Fibroblast of upper back skin (primary cell): Measurements from ENCODE around the gene IL1R2.
"Not testable (repeated sequence)": the region's sequence is repeated elsewhere in the genome, so short reads cannot be mapped to it uniquely, and the experiment has no call there.

Source experiments
- DNase-seq: peaks from one replicate; pipeline ENCODE4 v3.0.0-alpha.2; 2013

IL1R2 gene

GRCh38 chr2:102000813-102001766 is 9.3 kb downstream of the IL1R2 start:
- DNase-seq, result no peak

DNA sequence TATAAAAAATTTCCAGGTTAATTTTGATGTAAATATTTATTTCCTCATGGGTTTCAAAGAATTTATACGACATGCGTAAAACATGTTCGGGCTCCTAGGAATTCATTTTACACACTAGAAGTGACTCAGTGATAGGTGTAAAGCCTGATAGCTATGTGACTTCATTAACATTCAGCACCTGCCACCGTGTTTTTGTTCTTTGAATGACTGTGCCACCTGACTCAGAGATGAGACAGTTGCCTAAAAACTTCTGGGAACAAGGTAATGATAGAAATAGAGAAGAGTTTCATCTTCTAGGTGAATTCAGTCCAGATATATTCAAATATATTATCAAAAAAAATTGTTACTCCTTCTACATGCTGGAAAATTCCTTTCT is 10.0 kb downstream of the IL1R2 start:
- no peak for DNase-seq

DNA sequence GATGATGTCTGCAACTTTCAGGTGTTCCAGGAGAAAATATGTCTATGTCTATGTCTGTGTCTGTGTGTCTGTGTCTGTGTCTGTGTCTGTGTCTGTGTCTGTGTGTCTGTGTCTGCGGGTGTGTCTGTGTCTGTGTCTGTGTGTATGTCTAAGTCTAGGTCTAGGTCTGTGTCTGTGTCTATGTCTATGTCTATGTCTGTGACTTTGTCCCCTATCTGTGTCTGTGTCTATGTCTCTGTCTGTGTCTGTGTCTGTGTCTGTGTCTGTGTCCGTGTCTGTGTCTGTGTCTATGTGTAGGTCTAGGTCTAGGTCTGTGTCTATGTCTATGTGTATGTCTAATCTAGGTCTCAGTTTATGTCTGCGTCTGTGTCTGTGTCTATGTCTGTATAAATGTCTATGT is 10.5 kb downstream of the IL1R2 start:
- DNase-seq, result no peak

GRCh38 chr2:102002909-102003308 is 11.1 kb downstream of the IL1R2 start:
- not testable (repeated sequence) for DNase-seq

DNA sequence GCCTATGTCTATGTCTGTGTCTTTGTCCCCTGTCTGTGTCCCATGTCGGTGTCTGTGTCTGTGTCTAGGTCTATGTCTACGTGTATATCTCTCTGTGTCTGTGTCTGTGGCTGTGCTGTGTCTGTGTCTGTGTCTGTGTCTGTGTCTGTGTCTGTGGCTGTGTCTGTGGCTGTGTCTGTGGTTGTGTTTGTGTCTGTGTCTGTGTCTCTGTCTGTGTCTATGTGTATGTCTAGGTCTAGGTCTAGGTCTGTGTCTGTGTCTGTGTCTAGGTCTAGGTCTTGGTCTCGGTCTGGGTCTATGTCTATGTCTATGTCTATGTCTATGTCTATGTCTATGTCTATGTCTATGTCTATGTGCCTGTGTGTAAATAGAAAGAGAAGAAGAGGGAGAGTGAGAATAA is 11.9 kb downstream of the IL1R2 start:
- DNase-seq, result no peak

- no peak for DNase-seq
Measured at GRCh38 chr2:102004581-102004980, 12.8 kb downstream of the IL1R2 start.

DNA sequence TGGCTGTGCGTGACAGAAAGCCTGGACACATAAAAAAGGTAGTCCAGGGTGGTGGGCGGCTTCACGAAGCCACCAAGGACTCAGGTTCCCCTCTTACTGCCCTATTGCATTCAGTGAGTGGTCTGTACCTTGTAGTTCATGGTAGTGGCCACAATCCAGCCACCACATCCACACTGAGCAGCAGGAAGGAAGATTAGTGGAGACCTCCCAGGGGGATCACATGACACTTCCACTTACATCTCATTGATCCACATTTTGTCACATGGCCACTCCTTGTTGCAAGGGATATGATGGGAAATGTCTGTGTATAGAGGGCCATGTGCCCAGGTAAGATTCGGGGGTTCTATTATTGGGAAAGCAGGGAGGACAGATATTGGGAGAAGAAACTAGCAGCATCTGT is 13.7 kb downstream of the IL1R2 start:
- DNase-seq, result no peak

- DNase-seq, result peak; percentile 55
Measured at GRCh38 chr2:102005989-102006885, 14.5 kb downstream of the IL1R2 start.

DNA sequence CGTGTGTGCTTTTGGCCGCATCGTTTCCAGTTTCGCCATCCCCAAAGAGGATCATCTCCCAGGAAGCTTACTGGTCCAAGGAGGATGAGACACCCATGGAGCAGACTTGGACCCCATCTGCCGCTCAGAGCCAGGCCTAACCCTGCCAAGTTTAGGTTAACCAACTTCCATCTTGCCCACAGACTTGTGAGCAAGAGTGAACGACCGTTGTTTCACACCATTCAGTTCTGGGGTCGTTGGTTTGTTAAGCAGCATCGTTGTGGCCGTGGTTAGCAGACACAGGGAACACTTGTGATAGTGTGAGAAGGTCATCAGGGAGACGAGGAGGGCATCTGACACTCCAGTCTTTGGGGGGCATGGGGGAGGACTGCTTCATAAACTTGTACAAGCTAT is 15.1 kb downstream of the IL1R2 start:
- DNase-seq, result no peak

DNA sequence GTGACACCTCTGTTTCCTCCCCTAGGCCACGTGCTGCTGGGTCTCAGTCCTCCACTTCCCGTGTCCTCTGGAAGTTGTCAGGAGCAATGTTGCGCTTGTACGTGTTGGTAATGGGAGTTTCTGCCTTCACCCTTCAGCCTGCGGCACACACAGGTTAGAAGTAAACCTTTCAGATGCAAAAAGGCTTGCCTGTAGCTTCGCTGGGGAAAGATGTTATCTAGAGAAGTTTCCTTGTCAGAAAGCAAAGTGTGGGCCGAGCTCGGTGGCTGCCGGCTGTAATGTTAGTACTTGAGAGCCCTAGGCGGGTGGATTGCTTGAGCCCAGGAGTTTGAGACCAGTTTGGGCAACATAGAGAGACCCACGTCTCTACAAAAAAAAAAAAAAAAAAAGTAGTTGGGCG is 16.7 kb downstream of the IL1R2 start:
- DNase-seq, result no peak

DNA sequence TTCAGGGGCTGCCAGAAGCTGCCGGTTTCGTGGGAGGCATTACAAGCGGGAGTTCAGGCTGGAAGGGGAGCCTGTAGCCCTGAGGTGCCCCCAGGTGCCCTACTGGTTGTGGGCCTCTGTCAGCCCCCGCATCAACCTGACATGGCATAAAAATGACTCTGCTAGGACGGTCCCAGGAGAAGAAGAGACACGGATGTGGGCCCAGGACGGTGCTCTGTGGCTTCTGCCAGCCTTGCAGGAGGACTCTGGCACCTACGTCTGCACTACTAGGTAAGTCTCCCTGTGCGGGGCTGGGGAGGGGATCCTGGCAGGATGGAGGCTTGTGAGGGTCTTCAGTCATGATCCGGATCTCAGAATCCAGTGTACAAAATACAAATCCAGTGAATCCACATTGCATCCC is 17.8 kb downstream of the IL1R2 start:
- DNase-seq, result no peak

GRCh38 chr2:102010902-102011301 is 19.1 kb downstream of the IL1R2 start:
- DNase-seq, result no peak

DNA sequence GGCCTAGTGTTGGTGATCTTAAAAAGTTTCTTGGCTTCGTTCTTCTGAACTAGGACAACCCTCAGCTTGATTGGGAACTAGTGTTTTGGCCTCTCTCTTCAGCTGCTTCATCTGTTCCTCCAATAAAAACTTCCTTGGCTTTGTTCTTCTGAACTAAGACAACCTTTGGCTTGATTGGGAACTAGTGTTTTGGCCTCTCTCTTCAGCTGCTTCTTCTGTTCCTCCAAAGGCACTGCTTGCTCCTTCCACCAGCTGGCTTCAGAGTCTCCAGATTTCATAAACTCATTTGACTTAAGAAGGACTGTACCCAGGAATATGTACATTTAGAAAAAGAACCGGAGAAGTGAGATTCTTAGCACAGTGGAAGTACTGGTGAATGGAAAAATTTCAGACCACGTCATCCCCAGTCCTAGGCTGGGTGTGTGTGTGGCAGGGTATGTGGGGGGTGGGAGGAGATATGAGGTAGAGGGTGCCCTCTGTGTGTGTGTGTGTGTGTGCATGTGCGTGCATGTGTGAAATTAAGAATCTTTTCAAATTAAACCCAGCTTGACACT is 20.4 kb downstream of the IL1R2 start:
- no peak for DNase-seq

- DNase-seq, result no peak
Measured at GRCh38 chr2:102013206-102014040, 21.7 kb downstream of the IL1R2 start.

- DNase-seq, result no peak
Measured at GRCh38 chr2:102014041-102014345, 22.2 kb downstream of the IL1R2 start.

GRCh38 chr2:102015399-102015798 is 23.6 kb downstream of the IL1R2 start:
- no peak for DNase-seq

DNA sequence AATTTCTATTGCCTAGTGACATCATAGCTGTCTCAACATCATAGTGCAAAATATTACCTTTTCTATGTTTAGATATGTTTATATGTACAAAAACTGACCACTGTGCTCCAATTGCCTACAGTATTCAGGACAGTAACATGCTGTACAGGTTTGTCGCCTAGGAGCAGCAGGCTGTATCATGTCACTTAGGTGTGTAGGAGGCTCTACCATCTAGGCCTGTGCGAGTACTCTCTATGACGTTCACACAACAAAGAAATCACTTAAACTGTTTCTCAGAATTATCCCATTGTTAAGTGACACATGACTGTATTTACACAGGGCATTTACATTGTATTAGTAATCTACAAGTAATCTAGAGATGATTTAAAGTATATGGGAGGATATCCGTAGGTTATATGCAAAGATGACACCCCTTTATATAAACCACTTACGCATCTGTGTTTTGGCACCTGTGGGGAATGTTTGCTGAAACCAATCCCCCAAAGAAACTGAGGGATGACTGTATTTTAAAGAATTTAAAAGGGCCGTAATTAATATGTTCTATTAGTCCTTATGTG is 24.7 kb downstream of the IL1R2 start:
- no peak for DNase-seq

DNA sequence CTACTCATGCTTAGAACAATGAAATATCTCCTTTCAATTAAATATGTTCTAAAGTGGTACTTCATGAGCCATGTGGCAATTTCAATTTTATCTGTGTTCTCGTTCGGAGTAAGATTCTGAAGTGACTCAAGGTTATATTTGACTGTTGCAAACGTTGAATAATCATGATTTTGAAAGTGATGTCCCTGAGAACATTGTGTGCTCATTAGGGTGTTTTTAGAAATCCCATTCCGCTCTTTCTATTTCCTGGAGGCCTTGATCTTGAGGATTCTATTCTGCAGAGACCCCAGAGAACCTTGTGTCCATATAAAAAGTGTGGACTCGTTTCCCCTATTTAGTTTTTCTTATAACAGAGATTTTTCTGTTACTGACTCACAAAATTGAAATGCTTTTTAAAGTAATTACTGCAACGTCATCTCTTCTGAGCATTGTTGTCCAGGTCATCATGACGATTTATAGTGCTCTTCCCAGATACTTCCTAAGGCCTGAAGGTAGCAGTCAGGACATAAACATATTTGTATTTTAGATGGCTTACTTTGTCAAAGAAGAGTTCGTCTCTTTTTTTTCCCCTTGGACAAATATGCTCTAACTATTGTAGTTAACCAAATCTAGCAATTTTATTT is 27.2 kb downstream of the IL1R2 start:
- DNase-seq, result peak; percentile 36

DNA sequence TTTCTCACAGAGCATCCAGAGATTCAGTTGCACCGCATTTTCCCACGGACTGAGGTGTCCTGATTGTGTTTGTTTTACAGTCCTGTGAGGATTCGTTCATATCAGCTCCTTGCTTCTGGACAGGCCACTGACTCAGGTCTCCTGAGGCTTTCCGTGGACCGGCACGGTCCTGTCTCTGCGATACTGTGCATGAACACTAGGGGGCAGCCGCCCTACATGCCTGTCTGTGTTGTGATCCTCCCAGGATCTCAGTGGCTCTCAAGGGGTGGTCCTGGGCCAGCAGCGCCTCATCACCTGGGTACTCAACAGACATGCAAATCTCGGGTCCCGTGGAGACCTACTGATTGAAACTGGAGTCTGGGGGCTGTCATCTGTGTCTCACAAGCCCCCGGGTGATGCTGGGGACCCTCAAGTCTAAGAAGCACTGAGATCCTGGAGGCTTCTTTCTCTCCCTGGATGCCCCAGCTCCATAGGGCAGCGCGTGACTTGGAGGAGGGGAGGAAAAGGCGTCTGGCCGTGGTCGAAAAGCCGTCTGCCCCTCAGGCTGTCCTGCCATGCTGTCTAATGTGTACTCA is 28.9 kb downstream of the IL1R2 start:
- peak; percentile 86 for DNase-seq

DNA sequence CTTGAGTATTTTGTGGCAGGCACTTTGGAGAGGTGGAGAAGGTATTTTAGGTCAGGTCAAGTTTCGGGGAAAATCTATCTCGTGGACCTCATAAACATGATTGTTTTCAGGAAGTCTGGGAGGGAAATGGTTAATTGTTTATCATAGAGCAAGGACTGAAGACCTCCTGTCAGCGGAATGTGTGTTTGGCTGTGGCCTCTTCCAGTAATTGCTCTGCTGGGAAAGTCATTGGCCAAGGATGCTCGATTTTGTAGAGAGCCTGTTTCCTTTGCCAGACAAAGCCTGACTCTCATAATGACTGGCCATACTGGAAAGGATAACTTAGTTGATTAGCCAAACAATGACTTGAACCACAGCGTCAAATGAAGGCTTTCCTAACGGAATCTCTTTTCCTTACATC is 30.0 kb downstream of the IL1R2 start:
- DNase-seq, result peak; percentile 63

DNA sequence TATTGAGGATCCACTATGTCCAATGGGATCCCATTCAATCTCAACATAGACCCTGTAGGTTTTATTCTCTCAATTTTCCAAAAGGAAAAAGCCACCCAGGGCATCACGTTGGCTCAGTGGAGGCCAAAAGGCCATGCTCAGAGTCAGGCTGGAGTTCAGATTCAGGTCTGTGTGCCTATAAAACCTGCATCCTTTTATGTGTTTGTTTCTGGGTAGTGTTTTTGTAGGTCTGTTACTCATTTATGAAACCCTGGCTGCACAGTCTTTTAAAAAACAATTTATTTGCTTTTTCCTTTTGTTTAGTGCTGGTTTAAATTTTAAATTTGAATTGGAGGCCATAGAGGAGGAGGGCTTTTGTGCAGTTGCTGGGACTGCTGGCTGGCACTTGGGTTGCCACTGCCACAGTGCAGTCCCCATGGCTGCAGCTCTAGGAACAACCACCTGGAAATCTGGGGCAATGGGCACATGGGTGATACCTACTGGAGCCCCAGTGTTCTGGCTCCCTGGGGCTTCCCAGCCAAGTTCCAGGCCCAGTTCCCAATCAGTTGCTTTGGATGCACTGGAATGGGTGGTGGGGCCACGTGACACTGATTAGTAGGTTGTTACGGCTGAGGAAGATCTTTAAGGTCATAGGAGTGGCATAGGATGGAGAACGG is 31.3 kb downstream of the IL1R2 start:
- no peak for DNase-seq
